Neural cell (in vitro differentiated cells): Measurements from ENCODE around the gene CEP170B.

ENCODE experiments used
- EP300 ChIP-seq: fragments of 450-650 bp; conservative IDR thresholded peaks from 2 replicates; pipeline ENCODE4 v1.6.1; 2014; ENCODE audit warnings: antibody characterized with exemption, mild to moderate bottlenecking, moderate library complexity; ENCODE audit not compliant: poor library complexity, severe bottlenecking
- EZH2 ChIP-seq: fragments of 200-600, 300-800 bp; shearing (Covaris generic), sonication (generic); IDR thresholded peaks from 2 replicates; pipeline ENCODE4 v1.6.1; 2014; ENCODE audit warnings: antibody characterized with exemption, low read length, borderline replicate concordance, mild to moderate bottlenecking; ENCODE audit not compliant: insufficient read depth, poor library complexity, severe bottlenecking
- MXI1 ChIP-seq: fragments of 450-650 bp; conservative IDR thresholded peaks from 2 replicates; pipeline ENCODE4 v1.6.1; 2014; ENCODE audit warnings: antibody characterized with exemption, mild to moderate bottlenecking; ENCODE audit not compliant: poor library complexity, severe bottlenecking
- TF ChIP-seq, protein P1 (sequence below): fragments of 450-650 bp; IDR thresholded peaks from 2 replicates; pipeline ENCODE4 v1.5.1; 2014; ENCODE audit warnings: antibody characterized with exemption, mild to moderate bottlenecking, moderate library complexity; ENCODE audit not compliant: poor library complexity, severe bottlenecking

DNA sequence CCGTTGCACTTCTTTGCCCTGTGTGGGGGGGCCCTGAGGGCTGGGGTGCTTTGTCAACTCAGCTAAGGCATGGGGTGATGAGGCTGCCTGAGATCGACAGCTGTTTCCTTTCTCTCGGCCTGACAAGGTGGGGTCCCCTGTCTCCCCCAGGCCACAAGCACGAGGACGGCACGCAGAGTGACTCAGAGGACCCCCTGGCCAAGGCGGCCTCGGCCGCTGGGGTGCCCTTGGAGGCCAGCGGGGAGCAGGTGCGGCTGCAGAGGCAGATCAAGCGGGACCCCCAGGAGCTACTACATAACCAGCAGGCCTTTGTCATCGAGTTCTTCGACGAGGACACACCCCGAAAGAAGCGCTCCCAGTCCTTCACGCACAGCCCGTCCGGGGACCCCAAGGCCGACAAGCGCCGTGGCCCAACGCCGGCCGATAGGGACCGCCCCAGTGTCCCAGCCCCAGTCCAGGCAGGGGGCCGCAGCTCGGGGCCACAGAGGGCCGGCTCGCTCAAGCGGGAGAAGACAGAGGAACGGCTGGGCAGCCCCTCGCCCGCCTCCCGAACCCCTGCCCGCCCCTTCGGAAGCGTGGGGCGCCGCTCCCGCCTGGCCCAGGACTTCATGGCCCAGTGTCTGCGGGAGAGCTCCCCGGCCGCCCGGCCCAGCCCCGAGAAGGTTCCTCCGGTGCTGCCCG lies 18.8 kb downstream of the CEP170B start:
- TF ChIP-seq EP300 (no peak), MXI1 (no peak), EZH2 (no peak)
- TF ChIP-seq, protein P1, sequence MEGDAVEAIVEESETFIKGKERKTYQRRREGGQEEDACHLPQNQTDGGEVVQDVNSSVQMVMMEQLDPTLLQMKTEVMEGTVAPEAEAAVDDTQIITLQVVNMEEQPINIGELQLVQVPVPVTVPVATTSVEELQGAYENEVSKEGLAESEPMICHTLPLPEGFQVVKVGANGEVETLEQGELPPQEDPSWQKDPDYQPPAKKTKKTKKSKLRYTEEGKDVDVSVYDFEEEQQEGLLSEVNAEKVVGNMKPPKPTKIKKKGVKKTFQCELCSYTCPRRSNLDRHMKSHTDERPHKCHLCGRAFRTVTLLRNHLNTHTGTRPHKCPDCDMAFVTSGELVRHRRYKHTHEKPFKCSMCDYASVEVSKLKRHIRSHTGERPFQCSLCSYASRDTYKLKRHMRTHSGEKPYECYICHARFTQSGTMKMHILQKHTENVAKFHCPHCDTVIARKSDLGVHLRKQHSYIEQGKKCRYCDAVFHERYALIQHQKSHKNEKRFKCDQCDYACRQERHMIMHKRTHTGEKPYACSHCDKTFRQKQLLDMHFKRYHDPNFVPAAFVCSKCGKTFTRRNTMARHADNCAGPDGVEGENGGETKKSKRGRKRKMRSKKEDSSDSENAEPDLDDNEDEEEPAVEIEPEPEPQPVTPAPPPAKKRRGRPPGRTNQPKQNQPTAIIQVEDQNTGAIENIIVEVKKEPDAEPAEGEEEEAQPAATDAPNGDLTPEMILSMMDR, result no peak
